HepG2 (cell line): ENCODE data around the gene SERPINA3. TPM values are rescaled to one million over a fixed set of nuclear protein-coding genes. Genes with fewer than 3 reads are reported as not detected.

Experiments
- BHLHE40 ChIP-seq: IDR thresholded peaks from 2 replicates; pipeline ENCODE4 v1.6.1; 2011; ENCODE audit warnings: low read length, improper control_type of control experiment
- DDIT3 ChIP-seq: sonication (generic); formaldehyde crosslinking; IDR thresholded peaks from 2 replicates; pipeline ENCODE4 v1.4.0; 2020; ENCODE audit warnings: mild to moderate bottlenecking, missing genetic modification reagents
- HCFC1 ChIP-seq: fragments of 150-350 bp; IDR thresholded peaks from 2 replicates; pipeline ENCODE4 v1.6.1; 2014; ENCODE audit warnings: low read depth, low read length
- HNRNPL ChIP-seq: fragments of 200-400 bp; formaldehyde crosslinking; IDR thresholded peaks from 2 replicates; pipeline ENCODE4 v1.6.1; 2017; ENCODE audit warnings: mild to moderate bottlenecking, low read depth, low read length
- HNRNPLL ChIP-seq: fragments of 200-400 bp; formaldehyde crosslinking; IDR thresholded peaks from 2 replicates; pipeline ENCODE4 v1.6.1; 2017; ENCODE audit warnings: mild to moderate bottlenecking, low read depth, low read length; ENCODE audit not compliant: poor library complexity, severe bottlenecking
- HOXD1 ChIP-seq: sonication (generic); formaldehyde crosslinking; IDR thresholded peaks from 2 replicates; pipeline ENCODE4 v1.5.0; 2020; ENCODE audit warnings: missing genetic modification reagents
- JUND ChIP-seq: sonication (generic); formaldehyde crosslinking; IDR thresholded peaks from 2 replicates; pipeline ENCODE4 v1.8.0; 2022; ENCODE audit warnings: mild to moderate bottlenecking, missing genetic modification reagents
- MYPOP ChIP-seq: sonication (generic); formaldehyde crosslinking; IDR thresholded peaks from 2 replicates; pipeline ENCODE4 v1.8.1; 2023; ENCODE audit warnings: mild to moderate bottlenecking, moderate library complexity, missing genetic modification reagents
- NCOR1 ChIP-seq: fragments of 200-600 bp; sonication (generic); IDR thresholded peaks from 2 replicates; pipeline ENCODE4 v1.7.0; 2017; ENCODE audit warnings: antibody characterized with exemption, low read length, borderline replicate concordance
- PHF8 ChIP-seq: sonication (generic); formaldehyde crosslinking; IDR thresholded peaks from 2 replicates; pipeline ENCODE4 v1.5.0; 2020; ENCODE audit warnings: missing genetic modification reagents
- RXRA ChIP-seq: sonication (generic); formaldehyde crosslinking; IDR thresholded peaks from 2 replicates; pipeline ENCODE4 v1.5.1; 2020; ENCODE audit warnings: missing genetic modification reagents
- SOX13 ChIP-seq, 3 experiments: fragments of 450-650 bp in 1 of 3; sonication (generic) in 1 of 3; formaldehyde crosslinking in 1 of 3; IDR thresholded peaks in 2 of 3; conservative IDR thresholded peaks in 1 of 3; 2 replicates each; pipeline versions ENCODE4 v1.5.0 to v1.6.1; 2016 to 2020; ENCODE audit warnings: antibody characterized with exemption in 1 of 3, mild to moderate bottlenecking in 1 of 3, missing compliant biosample characterization in 1 of 3, missing genetic modification reagents in 1 of 3, moderate library complexity in 1 of 3
- TBL1XR1 ChIP-seq: fragments of 150-350 bp; IDR thresholded peaks from 2 replicates; pipeline ENCODE4 v1.6.1; 2014; ENCODE audit warnings: borderline replicate concordance, low read length; ENCODE audit not compliant: partially characterized antibody
- TCF7 ChIP-seq: sonication (generic); IDR thresholded peaks from 2 replicates; pipeline ENCODE4 v1.6.1; 2016; ENCODE audit warnings: antibody characterized with exemption, low read depth
- TEAD3 ChIP-seq: optimal IDR thresholded peaks from 2 replicates; pipeline ENCODE3; 2016; ENCODE audit warnings: borderline replicate concordance
- YY1 ChIP-seq: IDR thresholded peaks from 2 replicates; pipeline ENCODE4 v1.6.1; 2011; ENCODE audit warnings: low read length, low read depth, moderate library complexity, mild to moderate bottlenecking; ENCODE audit not compliant: insufficient read depth, insufficient replicate concordance
- ZNF552 ChIP-seq: sonication (generic); formaldehyde crosslinking; IDR thresholded peaks from 2 replicates; pipeline ENCODE4 v1.9.0; 2022; ENCODE audit warnings: missing genetic modification reagents, mild to moderate bottlenecking, borderline replicate concordance
- ZNF761 ChIP-seq: sonication (generic); formaldehyde crosslinking; conservative IDR thresholded peaks from 2 replicates; pipeline ENCODE4 v1.4.0; 2020; ENCODE audit warnings: mild to moderate bottlenecking, missing genetic modification reagents
- ZZZ3 ChIP-seq: sonication (generic); formaldehyde crosslinking; IDR thresholded peaks from 2 replicates; pipeline ENCODE4 v1.4.0; 2020; ENCODE audit warnings: missing genetic modification reagents, mild to moderate bottlenecking, borderline replicate concordance
- polyA plus RNA-seq, 8 experiments: library from polyadenylated mRNA; depleted of rRNA in 3 of 8; stranded (reverse) in 7 of 8; unstranded in 1 of 8; fragments of >200 nt; fragmentation: Illumina TruSeq in 4 of 8; extraction: Trizol in 4 of 8; gene quantifications; 2 replicates each; pipeline versions ENCODE4 v1.2.1 to v1.2.3, GENCODE V29; 2011 to 2016; ENCODE audit warnings: low read depth in 4 of 8, missing spikeins in 1 of 8, mixed read lengths in 1 of 8; ENCODE audit not compliant: insufficient read depth in 1 of 8
- total RNA-seq, 5 experiments: library from RNA; depleted of rRNA; stranded (reverse); fragments of >200 nt; fragmentation: Illumina TruSeq; extraction: Trizol; gene quantifications; 2 replicates each; pipeline ENCODE4 v1.2.3, GENCODE V29; 2016; ENCODE audit warnings: low read depth in 1 of 5
- TF ChIP-seq, protein P1 (sequence below): sonication (generic); formaldehyde crosslinking; conservative IDR thresholded peaks from 2 replicates; pipeline ENCODE4 v1.8.0; 2022; ENCODE audit warnings: missing genetic modification reagents
- TF ChIP-seq, protein P2 (sequence below): IDR thresholded peaks from 2 replicates; pipeline ENCODE4 v1.6.1; 2016
- TF ChIP-seq, protein P3 (sequence below): sonication (generic); formaldehyde crosslinking; IDR thresholded peaks from 2 replicates; pipeline ENCODE4 v1.4.0; 2020; ENCODE audit warnings: mild to moderate bottlenecking, missing genetic modification reagents

Gene SERPINA3
- total and polyA plus RNA-seq, 2 of the 13 experiments (the other 11 are each of a cell fraction or from before 2014, with no cell fraction given), result 825 to 2,200 TPM

GRCh38 chr14:94572637-94573303 lies 39.4 kb upstream of the SERPINA3 start (continued):
- TF ChIP-seq, protein P1, sequence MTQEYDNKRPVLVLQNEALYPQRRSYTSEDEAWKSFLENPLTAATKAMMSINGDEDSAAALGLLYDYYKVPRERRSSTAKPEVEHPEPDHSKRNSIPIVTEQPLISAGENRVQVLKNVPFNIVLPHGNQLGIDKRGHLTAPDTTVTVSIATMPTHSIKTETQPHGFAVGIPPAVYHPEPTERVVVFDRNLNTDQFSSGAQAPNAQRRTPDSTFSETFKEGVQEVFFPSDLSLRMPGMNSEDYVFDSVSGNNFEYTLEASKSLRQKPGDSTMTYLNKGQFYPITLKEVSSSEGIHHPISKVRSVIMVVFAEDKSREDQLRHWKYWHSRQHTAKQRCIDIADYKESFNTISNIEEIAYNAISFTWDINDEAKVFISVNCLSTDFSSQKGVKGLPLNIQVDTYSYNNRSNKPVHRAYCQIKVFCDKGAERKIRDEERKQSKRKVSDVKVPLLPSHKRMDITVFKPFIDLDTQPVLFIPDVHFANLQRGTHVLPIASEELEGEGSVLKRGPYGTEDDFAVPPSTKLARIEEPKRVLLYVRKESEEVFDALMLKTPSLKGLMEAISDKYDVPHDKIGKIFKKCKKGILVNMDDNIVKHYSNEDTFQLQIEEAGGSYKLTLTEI, result no peak
- peak; percentile 78 for TF ChIP-seq RXRA (CRISPR knock-in tag)
- TF ChIP-seq, protein P2, sequence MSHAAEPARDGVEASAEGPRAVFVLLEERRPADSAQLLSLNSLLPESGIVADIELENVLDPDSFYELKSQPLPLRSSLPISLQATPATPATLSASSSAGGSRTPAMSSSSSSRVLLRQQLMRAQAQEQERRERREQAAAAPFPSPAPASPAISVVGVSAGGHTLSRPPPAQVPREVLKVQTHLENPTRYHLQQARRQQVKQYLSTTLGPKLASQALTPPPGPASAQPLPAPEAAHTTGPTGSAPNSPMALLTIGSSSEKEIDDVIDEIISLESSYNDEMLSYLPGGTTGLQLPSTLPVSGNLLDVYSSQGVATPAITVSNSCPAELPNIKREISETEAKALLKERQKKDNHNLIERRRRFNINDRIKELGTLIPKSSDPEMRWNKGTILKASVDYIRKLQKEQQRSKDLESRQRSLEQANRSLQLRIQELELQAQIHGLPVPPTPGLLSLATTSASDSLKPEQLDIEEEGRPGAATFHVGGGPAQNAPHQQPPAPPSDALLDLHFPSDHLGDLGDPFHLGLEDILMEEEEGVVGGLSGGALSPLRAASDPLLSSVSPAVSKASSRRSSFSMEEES, result 0 out of 2 replicates have a peak, but pooled peaks have one; percentile 15
- peak; percentile 18; the same call in 1 of the 2 replicates for TF ChIP-seq SOX13 (IDR thresholded peaks at IDR 0.05)
- TF ChIP-seq SOX13 (CRISPR knock-in tag; conservative IDR thresholded peaks at IDR 0.05 in 1 of 2, IDR thresholded peaks at IDR 0.05 in 1 of 2), result peak in 1 of 2 experiments; percentile 83; a peak in 2 of 4 replicates
- TF ChIP-seq TBL1XR1, result peak; percentile 49
- TF ChIP-seq HNRNPL, result no peak
- peak; percentile 54; the same call in 1 of the 2 replicates for TF ChIP-seq MYPOP (CRISPR knock-in tag)
- peak; percentile 90 for TF ChIP-seq TEAD3
- peak; percentile 56; the same call in 1 of the 2 replicates for TF ChIP-seq JUND (CRISPR knock-in tag)
- peak; percentile 9; the same call in 1 of the 2 replicates for TF ChIP-seq BHLHE40
- no peak for TF ChIP-seq HCFC1
- TF ChIP-seq ZZZ3 (CRISPR knock-in tag), result no peak
- TF ChIP-seq, protein P3, sequence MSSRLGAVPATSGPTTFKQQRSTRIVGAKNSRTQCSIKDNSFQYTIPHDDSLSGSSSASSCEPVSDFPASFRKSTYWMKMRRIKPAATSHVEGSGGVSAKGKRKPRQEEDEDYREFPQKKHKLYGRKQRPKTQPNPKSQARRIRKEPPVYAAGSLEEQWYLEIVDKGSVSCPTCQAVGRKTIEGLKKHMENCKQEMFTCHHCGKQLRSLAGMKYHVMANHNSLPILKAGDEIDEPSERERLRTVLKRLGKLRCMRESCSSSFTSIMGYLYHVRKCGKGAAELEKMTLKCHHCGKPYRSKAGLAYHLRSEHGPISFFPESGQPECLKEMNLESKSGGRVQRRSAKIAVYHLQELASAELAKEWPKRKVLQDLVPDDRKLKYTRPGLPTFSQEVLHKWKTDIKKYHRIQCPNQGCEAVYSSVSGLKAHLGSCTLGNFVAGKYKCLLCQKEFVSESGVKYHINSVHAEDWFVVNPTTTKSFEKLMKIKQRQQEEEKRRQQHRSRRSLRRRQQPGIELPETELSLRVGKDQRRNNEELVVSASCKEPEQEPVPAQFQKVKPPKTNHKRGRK, result no peak
- TF ChIP-seq PHF8 (CRISPR knock-in tag), result peak; percentile 41
- 0 out of 2 replicates have a peak, but pooled peaks have one; percentile 20 for TF ChIP-seq ZNF761 (CRISPR knock-in tag)
- no peak for TF ChIP-seq HNRNPLL
- peak; percentile 89; the same call in 1 of the 2 replicates for TF ChIP-seq NCOR1
- TF ChIP-seq TCF7, result peak; percentile 90
- TF ChIP-seq DDIT3 (CRISPR knock-in tag), result 0 out of 2 replicates have a peak, but pooled peaks have one; percentile 28
- no peak for TF ChIP-seq YY1
- TF ChIP-seq HOXD1 (CRISPR knock-in tag), result peak; percentile 48; the same call in 1 of the 2 replicates
- no peak for TF ChIP-seq ZNF552
